Keratinocyte (primary cell): ENCODE data around the gene ZMAT3.

Experiments
- EZH2 ChIP-seq: IDR thresholded peaks from one replicate; pipeline ENCODE4 v1.6.1; 2012; ENCODE audit warnings: inconsistent platforms, mild to moderate bottlenecking, low read length, moderate library complexity
- TF ChIP-seq, protein P1 (sequence below), 3 experiments: IDR thresholded peaks in 1 of 3; conservative IDR thresholded peaks in 1 of 3; optimal IDR thresholded peaks in 1 of 3; 2 replicates in 2 of 3; 3 replicates in 1 of 3; pipeline versions ENCODE3 to v1.5.1; 2011; ENCODE audit warnings: low read length in 3 of 3, mild to moderate bottlenecking in 3 of 3, moderate library complexity in 2 of 3, control low read depth in 1 of 3, inconsistent platforms in 1 of 3; ENCODE audit not compliant: insufficient read depth in 2 of 3; ENCODE audit errors: extremely low read depth in 1 of 3

GRCh38 chr3:179046497-179047353 lies 24.9 kb downstream of the ZMAT3 start:
- TF ChIP-seq EZH2: no peak
- TF ChIP-seq, protein P1, sequence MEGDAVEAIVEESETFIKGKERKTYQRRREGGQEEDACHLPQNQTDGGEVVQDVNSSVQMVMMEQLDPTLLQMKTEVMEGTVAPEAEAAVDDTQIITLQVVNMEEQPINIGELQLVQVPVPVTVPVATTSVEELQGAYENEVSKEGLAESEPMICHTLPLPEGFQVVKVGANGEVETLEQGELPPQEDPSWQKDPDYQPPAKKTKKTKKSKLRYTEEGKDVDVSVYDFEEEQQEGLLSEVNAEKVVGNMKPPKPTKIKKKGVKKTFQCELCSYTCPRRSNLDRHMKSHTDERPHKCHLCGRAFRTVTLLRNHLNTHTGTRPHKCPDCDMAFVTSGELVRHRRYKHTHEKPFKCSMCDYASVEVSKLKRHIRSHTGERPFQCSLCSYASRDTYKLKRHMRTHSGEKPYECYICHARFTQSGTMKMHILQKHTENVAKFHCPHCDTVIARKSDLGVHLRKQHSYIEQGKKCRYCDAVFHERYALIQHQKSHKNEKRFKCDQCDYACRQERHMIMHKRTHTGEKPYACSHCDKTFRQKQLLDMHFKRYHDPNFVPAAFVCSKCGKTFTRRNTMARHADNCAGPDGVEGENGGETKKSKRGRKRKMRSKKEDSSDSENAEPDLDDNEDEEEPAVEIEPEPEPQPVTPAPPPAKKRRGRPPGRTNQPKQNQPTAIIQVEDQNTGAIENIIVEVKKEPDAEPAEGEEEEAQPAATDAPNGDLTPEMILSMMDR (optimal IDR thresholded peaks at IDR 0.05 in 1 of 3, IDR thresholded peaks at IDR 0.05 in 1 of 3, conservative IDR thresholded peaks at IDR 0.05 in 1 of 3; ENCODE audit: extremely low read depth in 1 of 3, insufficient read depth in 2 of 3, low read length in 3 of 3): peak in 2 of 3 experiments; percentile 19 to 40
